ENCODE results near the gene ITGA7. TPM values are rescaled to one million over a fixed set of nuclear protein-coding genes. Genes with fewer than 3 reads are reported as not detected.
A peak's percentile ranks its signal among the peaks of the same experiment; 100 is the strongest.

ITGA7 gene
- total RNA-seq, 2 donors from 2014 or later: 3.2 to 8.7 TPM

GRCh38 chr12:55726971-55727370 lies 19.3 kb upstream of the ITGA7 start:
- H3K4me1 Mint-ChIP-seq: peaks cover 29% of the 10 kb centered on the region
- ATAC-seq (replicated peaks): no peak
- H3K36me3 Mint-ChIP-seq (ENCODE audit: low read depth): peaks cover 58% of the 10 kb centered on the region

GRCh38 chr12:55725556-55725955 lies 17.9 kb upstream of the ITGA7 start:
- no peak for ATAC-seq (replicated peaks)
- Mint-ChIP-seq H3K4me3 (peak overlapping the region; percentile 94), H3K4me1 (peaks cover 27% of the 10 kb centered on the region), H3K27ac (peak overlapping the region; percentile 51), H3K36me3 (ENCODE audit: low read depth) (peaks cover 58% of the 10 kb centered on the region), H3K27me3 (no peaks in the 10 kb centered on the region), H3K9me3 (no peaks in the 10 kb centered on the region)

More at GRCh38 chr12:55726971-55727370, 19.3 kb upstream of the ITGA7 start:
- H3K27ac Mint-ChIP-seq: peak overlapping the region; percentile 85
- H3K9me3 Mint-ChIP-seq: no peaks in the 10 kb centered on the region
- H3K27me3 Mint-ChIP-seq: no peaks in the 10 kb centered on the region
- H3K4me3 Mint-ChIP-seq: peak overlapping the region; percentile 94

GRCh38 chr12:55724940-55725309 lies 17.2 kb upstream of the ITGA7 start:
- no peak overlapping the region for H3K4me3 Mint-ChIP-seq
- no peaks in the 10 kb centered on the region for H3K9me3 Mint-ChIP-seq
- no peaks in the 10 kb centered on the region for H3K27me3 Mint-ChIP-seq
- H3K27ac Mint-ChIP-seq: no peak overlapping the region
- peaks cover 53% of the 10 kb centered on the region for H3K36me3 Mint-ChIP-seq (ENCODE audit: low read depth)
- no peak for ATAC-seq (replicated peaks)
- H3K4me1 Mint-ChIP-seq: peaks cover 20% of the 10 kb centered on the region

GRCh38 chr12:55724226-55724939 lies 16.7 kb upstream of the ITGA7 start:
- no peak overlapping the region for H3K27ac Mint-ChIP-seq
- peaks cover 19% of the 10 kb centered on the region for H3K4me1 Mint-ChIP-seq
- H3K4me3 Mint-ChIP-seq: no peak overlapping the region
- ATAC-seq (replicated peaks): no peak
- peaks cover 47% of the 10 kb centered on the region for H3K36me3 Mint-ChIP-seq (ENCODE audit: low read depth)
- no peaks in the 10 kb centered on the region for H3K27me3 Mint-ChIP-seq
- no peaks in the 10 kb centered on the region for H3K9me3 Mint-ChIP-seq

- no peak for ATAC-seq (replicated peaks)
- H3K4me3 Mint-ChIP-seq: no peak overlapping the region
- H3K27me3 Mint-ChIP-seq: no peaks in the 10 kb centered on the region
- no peaks in the 10 kb centered on the region for H3K9me3 Mint-ChIP-seq
- peaks cover 20% of the 10 kb centered on the region for H3K4me1 Mint-ChIP-seq
- H3K36me3 Mint-ChIP-seq (ENCODE audit: low read depth): peaks cover 46% of the 10 kb centered on the region
- no peak overlapping the region for H3K27ac Mint-ChIP-seq
Measured at GRCh38 chr12:55723516-55724225, 16.0 kb upstream of the ITGA7 start.

- Mint-ChIP-seq H3K27ac (no peak overlapping the region), H3K4me3 (no peak overlapping the region), H3K4me1 (peaks cover 27% of the 10 kb centered on the region), H3K36me3 (ENCODE audit: low read depth) (peaks cover 46% of the 10 kb centered on the region), H3K27me3 (no peaks in the 10 kb centered on the region), H3K9me3 (no peaks in the 10 kb centered on the region)
- no peak for ATAC-seq (replicated peaks)
Measured at GRCh38 chr12:55722948-55723347, 15.2 kb upstream of the ITGA7 start.

GRCh38 chr12:55721601-55722213 lies 14.0 kb upstream of the ITGA7 start:
- H3K4me3 Mint-ChIP-seq: no peak overlapping the region
- no peak overlapping the region for H3K27ac Mint-ChIP-seq
- no peaks in the 10 kb centered on the region for H3K9me3 Mint-ChIP-seq
- ATAC-seq (replicated peaks): no peak
- peaks cover 25% of the 10 kb centered on the region for H3K4me1 Mint-ChIP-seq
- H3K27me3 Mint-ChIP-seq: no peaks in the 10 kb centered on the region
- H3K36me3 Mint-ChIP-seq (ENCODE audit: low read depth): peaks cover 34% of the 10 kb centered on the region

GRCh38 chr12:55720894-55721444 lies 13.3 kb upstream of the ITGA7 start:
- H3K9me3 Mint-ChIP-seq: no peaks in the 10 kb centered on the region
- no peaks in the 10 kb centered on the region for H3K27me3 Mint-ChIP-seq
- ATAC-seq (replicated peaks): no peak
- no peak overlapping the region for H3K4me3 Mint-ChIP-seq
- peaks cover 33% of the 10 kb centered on the region for H3K36me3 Mint-ChIP-seq (ENCODE audit: low read depth)
- H3K27ac Mint-ChIP-seq: no peak overlapping the region
- peaks cover 23% of the 10 kb centered on the region for H3K4me1 Mint-ChIP-seq

- peaks cover 30% of the 10 kb centered on the region for H3K36me3 Mint-ChIP-seq (ENCODE audit: low read depth)
- H3K4me3 Mint-ChIP-seq: no peak within 1 kb of the TSS
- H3K9me3 Mint-ChIP-seq: no peaks in the 10 kb centered on the region
- ATAC-seq (replicated peaks): no peak
- H3K4me1 Mint-ChIP-seq: peaks cover 28% of the 10 kb centered on the region
- no peak within 1 kb of the TSS for H3K27ac Mint-ChIP-seq
- H3K27me3 Mint-ChIP-seq: no peaks in the 10 kb centered on the region
Measured at GRCh38 chr12:55720071-55720564, 12.4 kb upstream of the ITGA7 start, which contains the start of gene RDH5. Gene RDH5 (plus strand): TSS chr12:55720393. CDS start chr12:55721185, 792 bp downstream.

- Mint-ChIP-seq H3K27ac (no peak overlapping the region), H3K9me3 (no peaks in the 10 kb centered on the region), H3K4me3 (no peak overlapping the region), H3K4me1 (peaks cover 23% of the 10 kb centered on the region), H3K36me3 (ENCODE audit: low read depth) (peaks cover 23% of the 10 kb centered on the region), H3K27me3 (no peaks in the 10 kb centered on the region)
- ATAC-seq (replicated peaks): no peak
Measured at GRCh38 chr12:55719371-55719770, 11.7 kb upstream of the ITGA7 start.

GRCh38 chr12:55718624-55719275 lies 11.0 kb upstream of the ITGA7 start:
- Mint-ChIP-seq H3K9me3 (no peaks in the 10 kb centered on the region), H3K4me1 (peaks cover 23% of the 10 kb centered on the region), H3K36me3 (ENCODE audit: low read depth) (peaks cover 18% of the 10 kb centered on the region), H3K4me3 (peak overlapping the region; percentile 94), H3K27ac (no peak overlapping the region), H3K27me3 (no peaks in the 10 kb centered on the region)
- no peak for ATAC-seq (replicated peaks)

GRCh38 chr12:55718015-55718414 lies 10.3 kb upstream of the ITGA7 start:
- H3K27ac Mint-ChIP-seq: peak overlapping the region; percentile 98
- no peak for ATAC-seq (replicated peaks)
- peaks cover 23% of the 10 kb centered on the region for H3K4me1 Mint-ChIP-seq
- H3K4me3 Mint-ChIP-seq: peak overlapping the region; percentile 94
- no peaks in the 10 kb centered on the region for H3K9me3 Mint-ChIP-seq
- no peaks in the 10 kb centered on the region for H3K27me3 Mint-ChIP-seq
- H3K36me3 Mint-ChIP-seq (ENCODE audit: low read depth): peaks cover 12% of the 10 kb centered on the region

- Mint-ChIP-seq H3K36me3 (ENCODE audit: low read depth) (peaks cover 12% of the 10 kb centered on the region), H3K27ac (peak overlapping the region; percentile 98), H3K27me3 (no peaks in the 10 kb centered on the region), H3K4me1 (peaks cover 23% of the 10 kb centered on the region), H3K9me3 (no peaks in the 10 kb centered on the region), H3K4me3 (peak overlapping the region; percentile 94)
- peak; percentile 75 for ATAC-seq (replicated peaks)
Measured at GRCh38 chr12:55717011-55718007, 9.6 kb upstream of the ITGA7 start.

Data from activated T-helper 17 cell treated with anti-CD3 and anti-CD28 coated beads, Interleukin-2, amount 50 U/mL, for 72 hours (primary cell).